Hippocampal formation (tissue), 2 donors: ENCODE data around the gene GAB1.

Source experiments
- DNase-seq, 2 donors: peaks; one replicate each; lab custom pipeline; 2025; lab: John Stamatoyannopoulos, UW

Gene GAB1

GRCh38 chr4:143417679-143418403, 81.2 kb downstream of the GAB1 start:
- DNase-seq, result no peak

- no peak for DNase-seq
Measured at GRCh38 chr4:143420227-143420626, 83.6 kb downstream of the GAB1 start.

- DNase-seq, result no peak
Measured at GRCh38 chr4:143421609-143422008, 84.9 kb downstream of the GAB1 start.

GRCh38 chr4:143424276-143424675, 87.6 kb downstream of the GAB1 start:
- no peak for DNase-seq

GRCh38 chr4:143431526-143432257, 95.0 kb downstream of the GAB1 start:
- DNase-seq, result no peak

GRCh38 chr4:143432258-143432591, 95.5 kb downstream of the GAB1 start:
- no peak for DNase-seq

GRCh38 chr4:143433231-143433630, 96.6 kb downstream of the GAB1 start:
- DNase-seq, result no peak

GRCh38 chr4:143435955-143436354, 99.3 kb downstream of the GAB1 start:
- DNase-seq, result no peak

GRCh38 chr4:143437476-143437875, 100.8 kb downstream of the GAB1 start:
- DNase-seq, result no peak

GRCh38 chr4:143437937-143438336, 101.3 kb downstream of the GAB1 start:
- no peak for DNase-seq

- DNase-seq, result no peak
Measured at GRCh38 chr4:143438710-143439109, 102.0 kb downstream of the GAB1 start.

- no peak for DNase-seq
Measured at GRCh38 chr4:143441109-143441508, 104.4 kb downstream of the GAB1 start.

GRCh38 chr4:143441678-143442077, 105.0 kb downstream of the GAB1 start:
- DNase-seq, result peak; percentile 26 to 35

- DNase-seq, result no peak
Measured at GRCh38 chr4:143443728-143444127, 107.1 kb downstream of the GAB1 start.

GRCh38 chr4:143451186-143451585, 114.5 kb downstream of the GAB1 start:
- no peak for DNase-seq

- DNase-seq, result no peak
Measured at GRCh38 chr4:143455211-143455610, 118.5 kb downstream of the GAB1 start.

- DNase-seq, result no peak
Measured at GRCh38 chr4:143458966-143459365, 122.3 kb downstream of the GAB1 start.

- no peak for DNase-seq
Measured at GRCh38 chr4:143473334-143474126, 136.9 kb downstream of the GAB1 start.

GRCh38 chr4:143477487-143477886, 140.8 kb downstream of the GAB1 start:
- DNase-seq, result no peak

GRCh38 chr4:143481361-143481760, 144.7 kb downstream of the GAB1 start:
- DNase-seq, result no peak

GRCh38 chr4:143482840-143483239, 146.2 kb downstream of the GAB1 start:
- DNase-seq, result peak; percentile 8 to 78

- DNase-seq, result no peak
Measured at GRCh38 chr4:143486314-143486713, 149.6 kb downstream of the GAB1 start.

GRCh38 chr4:143488687-143489086, 152.0 kb downstream of the GAB1 start:
- no peak for DNase-seq
